OCI-LY1 (cell line): ENCODE results near the gene ESR2.

ENCODE experiments used
- H2AFZ ChIP-seq: fragments of 200-600 bp; sonication (generic), shearing (Covaris generic); 2 replicates; pipeline ENCODE4 v1.6.0; 2014; ENCODE audit warnings: antibody characterized with exemption, mild to moderate bottlenecking, low read length
- H3F3A ChIP-seq: fragments of 200-600 bp; sonication (generic), shearing (Covaris generic); 2 replicates; pipeline ENCODE4 v1.6.0; 2014; ENCODE audit warnings: mild to moderate bottlenecking, antibody characterized with exemption, low read length, moderate library complexity; ENCODE audit not compliant: insufficient read depth
- H3K27ac ChIP-seq: fragments of 200-600 bp; sonication (generic); 2 replicates; pipeline ENCODE4 v1.5.1; 2014; ENCODE audit warnings: low read length, mixed run types, mild to moderate bottlenecking, low read depth; ENCODE audit not compliant: poor library complexity, severe bottlenecking
- H3K27me3 ChIP-seq: fragments of 200-600 bp; sonication (generic); 2 replicates; pipeline ENCODE4 v1.6.0; 2014; ENCODE audit warnings: antibody characterized with exemption, mild to moderate bottlenecking, low read length, moderate library complexity; ENCODE audit not compliant: insufficient read depth
- H3K36me3 ChIP-seq: fragments of 200-600 bp; sonication (generic); 2 replicates; pipeline ENCODE4 v1.6.1; 2014; ENCODE audit warnings: mild to moderate bottlenecking, antibody characterized with exemption, low read length, moderate library complexity, mixed read lengths; ENCODE audit not compliant: insufficient read depth
- H3K4me1 ChIP-seq: fragments of 200-600 bp; sonication (generic); 2 replicates; pipeline ENCODE4 v1.5.1; 2014; ENCODE audit warnings: mild to moderate bottlenecking, low read length, moderate library complexity; ENCODE audit not compliant: insufficient read depth, severe bottlenecking
- H3K4me2 ChIP-seq: fragments of 200-600 bp; sonication (generic), shearing (Covaris generic); 2 replicates; pipeline ENCODE4 v1.6.1; 2014; ENCODE audit warnings: low read length
- H3K4me3 ChIP-seq: fragments of 200-600 bp; sonication (generic); 2 replicates; pipeline ENCODE4 v1.5.1; 2014; ENCODE audit warnings: low read length, low read depth, mild to moderate bottlenecking, mixed read lengths; ENCODE audit not compliant: poor library complexity, severe bottlenecking
- H3K79me2 ChIP-seq: fragments of 200-600 bp; shearing (Covaris generic); 2 replicates; pipeline ENCODE4 v1.6.1; 2016; ENCODE audit warnings: mixed run types, low read length, mixed read lengths; ENCODE audit not compliant: insufficient read depth
- H3K9ac ChIP-seq: fragments of 200-600 bp; sonication (generic), shearing (Covaris generic); 2 replicates; pipeline ENCODE4 v1.6.1; 2014; ENCODE audit warnings: mild to moderate bottlenecking, low read length, mixed read lengths
- H3K9me2 ChIP-seq: fragments of 200-600 bp; sonication (generic), shearing (Covaris generic); 2 replicates; pipeline ENCODE4 v1.6.1; 2014; ENCODE audit warnings: low read depth, mild to moderate bottlenecking, low read length, mixed read lengths
- H3K9me3 ChIP-seq: fragments of 200-600 bp; shearing (Covaris generic); 2 replicates; pipeline ENCODE4 v1.6.1; 2014; ENCODE audit warnings: low read length, mixed read lengths
- H4K20me1 ChIP-seq: fragments of 200-600 bp; sonication (generic), shearing (Covaris generic); 2 replicates; pipeline ENCODE4 v1.6.0; 2016; ENCODE audit warnings: mild to moderate bottlenecking, low read length; ENCODE audit not compliant: insufficient read depth
- CTCF ChIP-seq: fragments of 200-600 bp; sonication (generic), shearing (Covaris generic); IDR thresholded peaks from 2 replicates; pipeline ENCODE4 v1.5.1; 2017; ENCODE audit warnings: mild to moderate bottlenecking, antibody characterized with exemption, low read length, moderate library complexity, mixed read lengths
- EZH2 ChIP-seq: fragments of 200-600 bp; sonication (generic), shearing (Covaris generic); IDR thresholded peaks from 2 replicates; pipeline ENCODE4 v1.8.0; 2017; ENCODE audit warnings: borderline replicate concordance, mixed run types, mild to moderate bottlenecking, antibody characterized with exemption, low read length, moderate library complexity, mixed read lengths

ESR2 gene

GRCh38 chr14:64281805-64282204 is 12.4 kb downstream of the ESR2 start:
- Histone ChIP-seq H3K4me2 (no peak overlapping the region), H2AFZ (no peak overlapping the region)

GRCh38 chr14:64279704-64280668 is 14.2 kb downstream of the ESR2 start:
- Histone ChIP-seq H4K20me1 (no peaks in the 10 kb centered on the region), H3K4me2 (no peak overlapping the region), H3K9ac (no peak overlapping the region), H3K36me3 (peaks cover 53% of the 10 kb centered on the region), H3F3A (no peaks in the 10 kb centered on the region), H3K9me3 (no peaks in the 10 kb centered on the region), H3K4me1 (peaks cover 4% of the 10 kb centered on the region), H3K4me3 (no peak overlapping the region), H3K27ac (no peak overlapping the region), H3K9me2 (no peaks in the 10 kb centered on the region), H3K27me3 (no peaks in the 10 kb centered on the region), H3K79me2 (no peaks in the 10 kb centered on the region), H2AFZ (no peak overlapping the region)
- no peak for TF ChIP-seq CTCF
- TF ChIP-seq EZH2: no peak

More at GRCh38 chr14:64281805-64282204, 12.4 kb downstream of the ESR2 start:
- H3K79me2 ChIP-seq: 0 out of 2 replicates have a peak, but pooled peaks cover 2% of the 10 kb centered on the region
- H4K20me1 ChIP-seq: no peaks in the 10 kb centered on the region
- H3K27ac ChIP-seq: no peak overlapping the region
- H3K9me2 ChIP-seq: no peaks in the 10 kb centered on the region
- H3K9me3 ChIP-seq: no peaks in the 10 kb centered on the region
- peaks cover 4% of the 10 kb centered on the region for H3K4me1 ChIP-seq
- H3F3A ChIP-seq: no peaks in the 10 kb centered on the region
- no peaks in the 10 kb centered on the region for H3K27me3 ChIP-seq
- no peak for TF ChIP-seq EZH2
- TF ChIP-seq CTCF: no peak
- H3K36me3 ChIP-seq: peaks cover 39% of the 10 kb centered on the region
- H3K4me3 ChIP-seq: no peak overlapping the region
- no peak overlapping the region for H3K9ac ChIP-seq

- Histone ChIP-seq H3K4me3 (no peak overlapping the region), H3F3A (no peaks in the 10 kb centered on the region), H3K79me2 (no peaks in the 10 kb centered on the region), H3K4me1 (peaks cover 4% of the 10 kb centered on the region), H4K20me1 (no peaks in the 10 kb centered on the region), H3K36me3 (peaks cover 63% of the 10 kb centered on the region), H3K27me3 (no peaks in the 10 kb centered on the region), H3K9me3 (no peaks in the 10 kb centered on the region), H3K27ac (no peak overlapping the region), H3K9ac (no peak overlapping the region), H3K4me2 (no peak overlapping the region), H2AFZ (no peak overlapping the region), H3K9me2 (no peaks in the 10 kb centered on the region)
- no peak for TF ChIP-seq CTCF
- no peak for TF ChIP-seq EZH2
Measured at GRCh38 chr14:64278458-64278857, 15.7 kb downstream of the ESR2 start.
